ENCODE results near the gene SLC35A3. TPM values are rescaled to one million over a fixed set of nuclear protein-coding genes. Genes with fewer than 3 reads are reported as not detected.

SLC35A3 gene
- total RNA-seq (2012; rRNA removed), result 13.6 and 34.4 TPM in 2 replicates
- polyA plus RNA-seq (2012; rRNA removed), result 6.8 and 9.6 TPM in 2 replicates
- 2.0 and 3.5 TPM in 2 replicates for polyA plus RNA-seq (2012; cell fraction: cytosol; rRNA removed)
- polyA plus RNA-seq (2012; cell fraction: nucleus; rRNA removed; ENCODE audit: low replicate concordance), result 5.3 and 18.2 TPM in 2 replicates
- Bru-seq, nascent RNA, result percentile 75 among the genes with signal in this experiment
- percentile 91 among the genes with signal in this experiment for BruChase-seq, experiment 1, labeled RNA remaining after a 6-hour chase
- BruChase-seq, experiment 2, labeled RNA remaining after a 2-hour chase, result percentile 90 among the genes with signal in this experiment
- long read RNA-seq, full-length matches to known transcripts, result 24 of 42 reads
- long read RNA-seq, partial matches to known transcripts, result 5 of 42 reads
- long read RNA-seq, other reads (novel, unspliced or antisense), result 13 of 42 reads

GRCh38 chr1:99969729-99970621, at the start of gene SLC35A3:
TSS of gene SLC35A3 (plus strand) at chr1:99969996. CDS start at chr1:99993555, 23,559 bp downstream.
- ChIA-PET CTCF (interaction anchor here (0.5 kb wide), 1 partner anchor 16 kb away, joined by 3 read pairs; no protein-coding TSS in a partner anchor), POLR2A (ENCODE audit: unreplicated experiment) (interaction anchor here (0.9 kb wide), 1 partner anchor 17 kb away, joined by 3 read pairs; no protein-coding TSS in a partner anchor)
- no peaks in the 10 kb centered on the region for H3K9me3 ChIP-seq (ENCODE audit: control insufficient read depth, insufficient read depth, low read length)
- BruUV-seq (replicated peaks), result no TSS peak
- peak within 1 kb of the TSS; percentile 95 for H2AFZ ChIP-seq (replicated peaks; ENCODE audit: low read length, poor library complexity)
- peak; percentile 61 for DNase-seq
- peaks cover 6% of the 10 kb centered on the region for H3K9me1 ChIP-seq (ENCODE audit: insufficient read depth, low read length)
- H2AK5ac ChIP-seq (ENCODE audit: low read depth, low read length), result peak within 1 kb of the TSS; percentile 55; the same call in 1 of the 2 replicates
- peak within 1 kb of the TSS; percentile 37; the same call in 1 of the 2 replicates for H3K56ac ChIP-seq (ENCODE audit: extremely low read depth, insufficient read depth, low read length)
- H3K4me2 ChIP-seq (ENCODE audit: low read depth, low read length), result peak within 1 kb of the TSS; percentile 95
- H3K4me3 ChIP-seq (ENCODE audit: insufficient read depth, low read depth, low read length), result peak within 1 kb of the TSS; percentile 94
- peak within 1 kb of the TSS; percentile 98 for H4K5ac ChIP-seq (ENCODE audit: low read depth, low read length)
- H2BK5ac ChIP-seq (ENCODE audit: low read depth, low read length, poor library complexity, severe bottlenecking), result peak within 1 kb of the TSS; percentile 67
- peak within 1 kb of the TSS; percentile 49 for H2AK9ac ChIP-seq (replicated peaks; ENCODE audit: low read depth, low read length, poor library complexity)
- peak within 1 kb of the TSS; percentile 85 for H2BK120ac ChIP-seq (ENCODE audit: low read depth, low read length)
- H3K36me3 ChIP-seq (ENCODE audit: control insufficient read depth, insufficient read depth, low read length), result no peaks in the 10 kb centered on the region; the same call in 1 of the 2 replicates
- intact Hi-C loops (cut with micrococcal nuclease), result loop anchor here (2.0 kb wide), 1 partner anchor 161 kb away; no protein-coding TSS in a partner anchor
- H3K14ac ChIP-seq (replicated peaks; ENCODE audit: low read depth, low read length), result peak within 1 kb of the TSS; percentile 90
- in situ Hi-C loops (cut with MboI; ENCODE audit: low sequenced_read_pairs), result no loop called here
- 0 out of 2 replicates have a peak within 1 kb of the TSS, but pooled peaks have one; percentile 27 for H2BK20ac ChIP-seq (ENCODE audit: low read depth, low read length)
- no peaks in the 10 kb centered on the region for H4K20me1 ChIP-seq (ENCODE audit: insufficient read depth, low read length)
- peak within 1 kb of the TSS; percentile 82 for H3K23ac ChIP-seq (ENCODE audit: low read depth, low read length)
- H3K27me3 ChIP-seq (ENCODE audit: control insufficient read depth, insufficient read depth, low read length), result no peaks in the 10 kb centered on the region
- peak within 1 kb of the TSS; percentile 95 for H4K91ac ChIP-seq (ENCODE audit: insufficient read depth, low read depth, low read length)
- peak within 1 kb of the TSS; percentile 86 for H3K9ac ChIP-seq (ENCODE audit: low read depth, low read length)
- H2BK15ac ChIP-seq (ENCODE audit: low read depth, low read length), result peak within 1 kb of the TSS; percentile 91; the same call in 2 of the 3 replicates
- peaks cover 4% of the 10 kb centered on the region for H3K4me1 ChIP-seq (ENCODE audit: control insufficient read depth, insufficient read depth, low read length)
- 1% methylated on average over 32 of the region's 74 CpGs; no CpG with 5 or more reads in 1 of the 2 experiments for WGBS, 2 experiments (ENCODE audit: extremely low coverage in 2 of 2, insufficient read length in 1 of 2)
- peak within 1 kb of the TSS; percentile 88 for H3K4ac ChIP-seq (ENCODE audit: low read depth, low read length)
- H3K18ac ChIP-seq (ENCODE audit: low read depth, low read length), result peak within 1 kb of the TSS; percentile 82
- peaks cover 8 to 22% of the 10 kb centered on the region in 2 experiments; a peak in 3 of 4 replicates for H3K79me1 ChIP-seq (ENCODE audit: low read depth in 1 of 2, low read length in 2 of 2)
- TF ChIP-seq POLR2A (IDR thresholded peaks at IDR 0.05; ENCODE audit: low read depth, low read length) (peak; percentile 51), BHLHE40 (IDR thresholded peaks at IDR 0.05; ENCODE audit: low read depth, low read length) (no peak; the same call in 1 of the 2 replicates), MXI1 (IDR thresholded peaks at IDR 0.05; ENCODE audit: borderline replicate concordance, low read depth, low read length) (peak; percentile 74; the same call in 1 of the 2 replicates)
- peak within 1 kb of the TSS; percentile 97 to 99 for H4K8ac ChIP-seq (ENCODE audit: low read depth in 2 of 2, low read length in 2 of 2)
- peak within 1 kb of the TSS; percentile 77 for H3K27ac ChIP-seq (ENCODE audit: insufficient read depth, low read length)
- dilution Hi-C loops (cut with HindIII; ENCODE audit: low sequenced_read_pairs, unreplicated experiment), result no loop called here
- ATAC-seq (ENCODE audit: low read depth), result peak; percentile 98
